GM23338 (cell line): Measurements from ENCODE around the gene EEF1G.
A peak's percentile ranks its signal among the peaks of the same experiment; 100 is the strongest.

Experiments used
- CTCF ChIP-seq, 2 experiments: fragments of 200-600 bp in 1 of 2; sonication (generic) in 1 of 2; conservative IDR thresholded peaks; 2 replicates each; pipeline versions ENCODE4 v1.5.1 to v1.6.1; 2016 to 2017; ENCODE audit warnings: antibody characterized with exemption in 2 of 2, low read depth in 2 of 2, mild to moderate bottlenecking in 2 of 2, moderate library complexity in 1 of 2
- ETS1 ChIP-seq: IDR thresholded peaks from 2 replicates; pipeline ENCODE4 v1.6.1; 2016; ENCODE audit warnings: antibody characterized with exemption
- EZH2 ChIP-seq: fragments of 200-600 bp; sonication (generic); IDR thresholded peaks from one replicate; pipeline ENCODE4 v1.8.0; 2017; ENCODE audit warnings: antibody characterized with exemption, mild to moderate bottlenecking, low read depth; ENCODE audit not compliant: unreplicated experiment
- EZH2phosphoT487 ChIP-seq: fragments of 200-600 bp; sonication (generic); IDR thresholded peaks from one replicate; pipeline ENCODE4 v1.8.1; 2018; ENCODE audit warnings: antibody characterized with exemption; ENCODE audit not compliant: unreplicated experiment
- JUNB ChIP-seq: IDR thresholded peaks from one replicate; pipeline ENCODE4 v1.6.1; 2016; ENCODE audit warnings: antibody characterized with exemption; ENCODE audit not compliant: unreplicated experiment
- POLR2AphosphoS5 ChIP-seq: IDR thresholded peaks from 2 replicates; pipeline ENCODE4 v1.6.1; 2016; ENCODE audit warnings: antibody characterized with exemption, low read depth
- TF ChIP-seq, protein P1 (sequence below): IDR thresholded peaks from one replicate; pipeline ENCODE4 v1.6.1; 2018; ENCODE audit warnings: antibody characterized with exemption; ENCODE audit not compliant: unreplicated experiment

GRCh38 chr11:62546929-62547625 lies 26.6 kb downstream of the EEF1G start:
- peak; percentile 70 for TF ChIP-seq EZH2
- TF ChIP-seq POLR2AphosphoS5: no peak
- no peak for TF ChIP-seq CTCF (conservative IDR thresholded peaks at IDR 0.05; ENCODE audit: low read depth in 2 of 2)
- TF ChIP-seq EZH2phosphoT487: peak; percentile 58
- TF ChIP-seq, protein P1, sequence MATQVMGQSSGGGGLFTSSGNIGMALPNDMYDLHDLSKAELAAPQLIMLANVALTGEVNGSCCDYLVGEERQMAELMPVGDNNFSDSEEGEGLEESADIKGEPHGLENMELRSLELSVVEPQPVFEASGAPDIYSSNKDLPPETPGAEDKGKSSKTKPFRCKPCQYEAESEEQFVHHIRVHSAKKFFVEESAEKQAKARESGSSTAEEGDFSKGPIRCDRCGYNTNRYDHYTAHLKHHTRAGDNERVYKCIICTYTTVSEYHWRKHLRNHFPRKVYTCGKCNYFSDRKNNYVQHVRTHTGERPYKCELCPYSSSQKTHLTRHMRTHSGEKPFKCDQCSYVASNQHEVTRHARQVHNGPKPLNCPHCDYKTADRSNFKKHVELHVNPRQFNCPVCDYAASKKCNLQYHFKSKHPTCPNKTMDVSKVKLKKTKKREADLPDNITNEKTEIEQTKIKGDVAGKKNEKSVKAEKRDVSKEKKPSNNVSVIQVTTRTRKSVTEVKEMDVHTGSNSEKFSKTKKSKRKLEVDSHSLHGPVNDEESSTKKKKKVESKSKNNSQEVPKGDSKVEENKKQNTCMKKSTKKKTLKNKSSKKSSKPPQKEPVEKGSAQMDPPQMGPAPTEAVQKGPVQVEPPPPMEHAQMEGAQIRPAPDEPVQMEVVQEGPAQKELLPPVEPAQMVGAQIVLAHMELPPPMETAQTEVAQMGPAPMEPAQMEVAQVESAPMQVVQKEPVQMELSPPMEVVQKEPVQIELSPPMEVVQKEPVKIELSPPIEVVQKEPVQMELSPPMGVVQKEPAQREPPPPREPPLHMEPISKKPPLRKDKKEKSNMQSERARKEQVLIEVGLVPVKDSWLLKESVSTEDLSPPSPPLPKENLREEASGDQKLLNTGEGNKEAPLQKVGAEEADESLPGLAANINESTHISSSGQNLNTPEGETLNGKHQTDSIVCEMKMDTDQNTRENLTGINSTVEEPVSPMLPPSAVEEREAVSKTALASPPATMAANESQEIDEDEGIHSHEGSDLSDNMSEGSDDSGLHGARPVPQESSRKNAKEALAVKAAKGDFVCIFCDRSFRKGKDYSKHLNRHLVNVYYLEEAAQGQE: no peak
- no peak for TF ChIP-seq JUNB
- no peak for TF ChIP-seq ETS1
